NB4 (cell line): ENCODE data around the gene C15orf62.

Source experiments
- MYC ChIP-seq: IDR thresholded peaks from 2 replicates; pipeline ENCODE4 v1.6.1; 2011; ENCODE audit warnings: low read depth, low read length
- POLR2A ChIP-seq: IDR thresholded peaks from 2 replicates; pipeline ENCODE4 v1.6.1; 2011; ENCODE audit warnings: mild to moderate bottlenecking; ENCODE audit not compliant: insufficient read length; ENCODE audit errors: extremely low read depth
- TF ChIP-seq, protein P1 (sequence below): IDR thresholded peaks from one replicate; pipeline ENCODE4 v1.5.1; 2012; ENCODE audit warnings: low read depth, low read length
- TF ChIP-seq, protein P2 (sequence below): IDR thresholded peaks from 2 replicates; pipeline ENCODE4 v1.6.1; 2011; ENCODE audit warnings: low read depth, low read length

DNA sequence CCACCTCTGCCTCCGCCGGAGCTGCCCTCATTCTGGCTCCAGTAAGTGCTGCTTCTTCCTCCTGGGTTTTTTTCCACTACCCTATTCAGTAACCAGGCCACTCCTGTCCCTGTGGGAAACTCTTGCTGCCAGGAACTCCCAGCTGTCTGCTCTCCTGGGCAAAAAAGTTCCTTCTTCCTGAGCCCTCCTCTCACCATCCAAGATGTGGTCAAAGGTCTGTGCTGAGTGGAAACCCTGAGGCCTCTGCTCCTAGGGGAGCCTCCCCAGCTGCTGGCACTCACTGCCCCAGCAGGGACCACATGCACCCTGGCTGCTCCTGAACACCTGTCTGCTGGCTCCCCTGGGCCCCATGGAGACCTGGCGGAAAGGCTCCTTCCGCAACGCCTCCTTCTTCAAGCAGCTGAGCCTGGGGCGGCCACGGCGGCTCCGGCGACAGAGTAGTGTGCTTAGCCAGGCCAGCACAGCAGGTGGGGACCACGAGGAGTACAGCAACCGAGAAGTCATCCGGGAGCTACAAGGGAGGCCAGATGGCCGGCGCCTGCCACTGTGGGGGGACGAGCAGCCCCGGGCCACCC lies 454 bp downstream of the C15orf62 start:
- TF ChIP-seq, protein P1, sequence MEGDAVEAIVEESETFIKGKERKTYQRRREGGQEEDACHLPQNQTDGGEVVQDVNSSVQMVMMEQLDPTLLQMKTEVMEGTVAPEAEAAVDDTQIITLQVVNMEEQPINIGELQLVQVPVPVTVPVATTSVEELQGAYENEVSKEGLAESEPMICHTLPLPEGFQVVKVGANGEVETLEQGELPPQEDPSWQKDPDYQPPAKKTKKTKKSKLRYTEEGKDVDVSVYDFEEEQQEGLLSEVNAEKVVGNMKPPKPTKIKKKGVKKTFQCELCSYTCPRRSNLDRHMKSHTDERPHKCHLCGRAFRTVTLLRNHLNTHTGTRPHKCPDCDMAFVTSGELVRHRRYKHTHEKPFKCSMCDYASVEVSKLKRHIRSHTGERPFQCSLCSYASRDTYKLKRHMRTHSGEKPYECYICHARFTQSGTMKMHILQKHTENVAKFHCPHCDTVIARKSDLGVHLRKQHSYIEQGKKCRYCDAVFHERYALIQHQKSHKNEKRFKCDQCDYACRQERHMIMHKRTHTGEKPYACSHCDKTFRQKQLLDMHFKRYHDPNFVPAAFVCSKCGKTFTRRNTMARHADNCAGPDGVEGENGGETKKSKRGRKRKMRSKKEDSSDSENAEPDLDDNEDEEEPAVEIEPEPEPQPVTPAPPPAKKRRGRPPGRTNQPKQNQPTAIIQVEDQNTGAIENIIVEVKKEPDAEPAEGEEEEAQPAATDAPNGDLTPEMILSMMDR = no peak
- TF ChIP-seq POLR2A (no peak), MYC (no peak)
- TF ChIP-seq, protein P2, sequence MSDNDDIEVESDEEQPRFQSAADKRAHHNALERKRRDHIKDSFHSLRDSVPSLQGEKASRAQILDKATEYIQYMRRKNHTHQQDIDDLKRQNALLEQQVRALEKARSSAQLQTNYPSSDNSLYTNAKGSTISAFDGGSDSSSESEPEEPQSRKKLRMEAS = peak; percentile 53
